DOHH2 (cell line): ENCODE results near the gene PTTG1.

Source experiments
- H3F3A ChIP-seq: fragments of 200-600 bp; sonication (generic), shearing (Covaris generic); 2 replicates; pipeline ENCODE4 v1.6.0; 2016; ENCODE audit warnings: antibody characterized with exemption, mild to moderate bottlenecking; ENCODE audit not compliant: control insufficient read depth, insufficient read depth
- H3K27ac ChIP-seq: fragments of 200-600 bp; sonication (generic); 2 replicates; pipeline ENCODE4 v1.5.1; 2014; ENCODE audit warnings: low read depth, mild to moderate bottlenecking, low read length, moderate library complexity
- H3K27me3 ChIP-seq: fragments of 200-600 bp; sonication (generic); 2 replicates; pipeline ENCODE4 v1.6.1; 2014; ENCODE audit warnings: mild to moderate bottlenecking, low read length, mixed read lengths; ENCODE audit not compliant: control insufficient read depth
- H3K36me3 ChIP-seq: fragments of 200-600 bp; sonication (generic); 2 replicates; pipeline ENCODE4 v1.6.1; 2014; ENCODE audit warnings: mild to moderate bottlenecking, low read length, moderate library complexity, mixed read lengths; ENCODE audit not compliant: control insufficient read depth
- H3K4me1 ChIP-seq: fragments of 200-600 bp; sonication (generic); 2 replicates; pipeline ENCODE4 v1.6.1; 2014; ENCODE audit warnings: mild to moderate bottlenecking, low read length, mixed read lengths; ENCODE audit not compliant: control insufficient read depth
- H3K4me2 ChIP-seq: fragments of 200-600 bp; sonication (generic); 2 replicates; pipeline ENCODE4 v1.6.0; 2014; ENCODE audit warnings: mild to moderate bottlenecking, low read length, moderate library complexity
- H3K4me3 ChIP-seq: fragments of 200-600 bp; sonication (generic); 2 replicates; pipeline ENCODE4 v1.5.1; 2014; ENCODE audit warnings: mild to moderate bottlenecking, low read length, mixed read lengths
- H3K79me2 ChIP-seq: fragments of 200-600 bp; sonication (generic); 2 replicates; pipeline ENCODE4 v1.6.1; 2014; ENCODE audit warnings: mild to moderate bottlenecking, low read length, mixed read lengths; ENCODE audit not compliant: control insufficient read depth
- H3K9me2 ChIP-seq: fragments of 200-600 bp; sonication (generic); replicated peaks from 2 replicates; pipeline ENCODE4 v1.6.1; 2014; ENCODE audit warnings: mild to moderate bottlenecking, low read length, mixed read lengths; ENCODE audit not compliant: control insufficient read depth
- H3K9me3 ChIP-seq: fragments of 200-600 bp; sonication (generic); 2 replicates; pipeline ENCODE4 v1.6.1; 2014; ENCODE audit warnings: antibody characterized with exemption, low read length, mixed read lengths; ENCODE audit not compliant: control insufficient read depth, insufficient read depth
- H4K20me1 ChIP-seq: fragments of 200-600 bp; sonication (generic); 2 replicates; pipeline ENCODE4 v1.6.0; 2014; ENCODE audit warnings: low read depth, mild to moderate bottlenecking, antibody characterized with exemption, low read length, moderate library complexity; ENCODE audit not compliant: control insufficient read depth, insufficient read depth
- CTCF ChIP-seq: fragments of 200-600 bp; sonication (generic); IDR thresholded peaks from one replicate; pipeline ENCODE4 v1.5.1; 2014; ENCODE audit warnings: antibody characterized with exemption, mild to moderate bottlenecking, low read depth, low read length; ENCODE audit not compliant: poor library complexity, severe bottlenecking
- EZH2phosphoT487 ChIP-seq: fragments of 200-600 bp; sonication (generic); IDR thresholded peaks from 2 replicates; pipeline ENCODE4 v1.6.1; 2017; ENCODE audit warnings: borderline replicate concordance, mild to moderate bottlenecking, antibody characterized with exemption, low read length, moderate library complexity, mixed read lengths

Gene PTTG1

GRCh38 chr5:160390787-160391696 is 30.6 kb upstream of the PTTG1 start:
- Histone ChIP-seq H3F3A (peaks cover 6% of the 10 kb centered on the region; the same call in 1 of the 2 replicates), H3K27me3 (no peaks in the 10 kb centered on the region), H3K4me2 (no peak overlapping the region), H3K9me3 (peaks cover 13% of the 10 kb centered on the region; the same call in 1 of the 2 replicates), H3K27ac (no peak overlapping the region), H3K4me1 (no peaks in the 10 kb centered on the region), H3K9me2 (no peaks in the 10 kb centered on the region), H3K79me2 (peaks cover 12% of the 10 kb centered on the region), H4K20me1 (no peaks in the 10 kb centered on the region), H3K36me3 (peaks cover 7% of the 10 kb centered on the region; the same call in 1 of the 2 replicates), H3K4me3 (no peak overlapping the region)
- TF ChIP-seq CTCF (peak; percentile 56), EZH2phosphoT487 (no peak)

GRCh38 chr5:160395111-160395510 is 26.5 kb upstream of the PTTG1 start:
- H3K36me3 ChIP-seq, result peaks cover 9% of the 10 kb centered on the region

GRCh38 chr5:160397492-160397891 is 24.2 kb upstream of the PTTG1 start:
- Histone ChIP-seq H3K27me3 (no peaks in the 10 kb centered on the region), H3K9me3 (no peaks in the 10 kb centered on the region), H3K36me3 (peaks cover 28% of the 10 kb centered on the region), H3K27ac (no peak overlapping the region), H3K79me2 (peaks cover 50% of the 10 kb centered on the region), H3K9me2 (no peaks in the 10 kb centered on the region), H3F3A (0 out of 2 replicates have a peak, but pooled peaks cover 11% of the 10 kb centered on the region), H3K4me2 (peak overlapping the region; percentile 4; the same call in 1 of the 2 replicates), H3K4me3 (no peak overlapping the region), H3K4me1 (peaks cover 17% of the 10 kb centered on the region), H4K20me1 (no peaks in the 10 kb centered on the region)
- TF ChIP-seq CTCF (no peak), EZH2phosphoT487 (no peak)

More at GRCh38 chr5:160395111-160395510, 26.5 kb upstream of the PTTG1 start:
- peaks cover 11% of the 10 kb centered on the region for H3K4me1 ChIP-seq
- H3K79me2 ChIP-seq, result peaks cover 47% of the 10 kb centered on the region
- no peak overlapping the region for H3K27ac ChIP-seq
- H3K9me2 ChIP-seq, result no peaks in the 10 kb centered on the region
- peaks cover 6% of the 10 kb centered on the region; the same call in 1 of the 2 replicates for H3F3A ChIP-seq
- no peak overlapping the region for H3K4me3 ChIP-seq
- H3K9me3 ChIP-seq, result no peaks in the 10 kb centered on the region
- no peaks in the 10 kb centered on the region for H3K27me3 ChIP-seq
- TF ChIP-seq CTCF (no peak), EZH2phosphoT487 (no peak)
- no peaks in the 10 kb centered on the region for H4K20me1 ChIP-seq
- no peak overlapping the region for H3K4me2 ChIP-seq
